ENCODE data around the gene DGKZ.
"Not testable (repeated sequence)": the region's sequence is repeated elsewhere in the genome, so short reads cannot be mapped to it uniquely, and the experiment has no call there.

The DGKZ gene

GRCh38 chr11:46367244-46367915, 20.1 kb downstream of the DGKZ start:
- peak; percentile 72 for DNase-seq (ENCODE audit: low spot score)

- no peak for DNase-seq (ENCODE audit: low spot score)
Measured at GRCh38 chr11:46367916-46368267, 20.6 kb downstream of the DGKZ start.

GRCh38 chr11:46369458-46370152, 22.3 kb downstream of the DGKZ start:
- peak; percentile 89 for DNase-seq (ENCODE audit: low spot score)

GRCh38 chr11:46370253-46370652, 23.0 kb downstream of the DGKZ start:
- no peak for DNase-seq (ENCODE audit: low spot score)

GRCh38 chr11:46371262-46371661, 24.0 kb downstream of the DGKZ start:
- not testable (repeated sequence) for DNase-seq (ENCODE audit: low spot score)

GRCh38 chr11:46372086-46372485, 24.8 kb downstream of the DGKZ start:
- DNase-seq (ENCODE audit: low spot score) = no peak

GRCh38 chr11:46372501-46372900, 25.2 kb downstream of the DGKZ start:
- not testable (repeated sequence) for DNase-seq (ENCODE audit: low spot score)

GRCh38 chr11:46373787-46374740, 26.8 kb downstream of the DGKZ start:
- no peak for DNase-seq (ENCODE audit: low spot score)

- no peak for DNase-seq (ENCODE audit: low spot score)
Measured at GRCh38 chr11:46374815-46375214, 27.6 kb downstream of the DGKZ start.

- no peak for DNase-seq (ENCODE audit: low spot score)
Measured at GRCh38 chr11:46375392-46376101, 28.3 kb downstream of the DGKZ start.

- DNase-seq (ENCODE audit: low spot score) = no peak
Measured at GRCh38 chr11:46376258-46377050, 29.2 kb downstream of the DGKZ start.

- DNase-seq (ENCODE audit: low spot score) = no peak
Measured at GRCh38 chr11:46377290-46377689, 30.0 kb downstream of the DGKZ start.

- DNase-seq (ENCODE audit: low spot score) = no peak
Measured at GRCh38 chr11:46377831-46378230, 30.6 kb downstream of the DGKZ start.

GRCh38 chr11:46378296-46378695, 31.0 kb downstream of the DGKZ start:
- no peak for DNase-seq (ENCODE audit: low spot score)

- no peak for DNase-seq (ENCODE audit: low spot score)
Measured at GRCh38 chr11:46378811-46379481, 31.7 kb downstream of the DGKZ start.

- not testable (repeated sequence) for DNase-seq (ENCODE audit: low spot score)
Measured at GRCh38 chr11:46379482-46380293, 32.4 kb downstream of the DGKZ start.

- peak; percentile 82 for DNase-seq (ENCODE audit: low spot score)
Measured at GRCh38 chr11:46380340-46381047, 33.2 kb downstream of the DGKZ start.

GRCh38 chr11:46381048-46381818, 34.0 kb downstream of the DGKZ start, which contains the start of gene MDK:
Gene MDK (plus strand): TSS chr11:46381669. CDS start chr11:46382058, 389 bp downstream.
- DNase-seq (ENCODE audit: low spot score) = peak; percentile 72

Measured in AG08396 (cell line).